ENCODE data around the gene DYRK2. TPM values are rescaled to one million over a fixed set of nuclear protein-coding genes. Genes with fewer than 3 reads are reported as not detected.

DYRK2 gene
- total RNA-seq, 1 donor from 2014 or later, result 4.6 TPM

- DNase-seq (ENCODE audit: low read depth in 2 of 2), result no peak
Observed at GRCh38 chr12:67645601-67646000, 2.9 kb upstream of the DYRK2 start.

- no peak for DNase-seq (ENCODE audit: low read depth in 2 of 2)
Observed at GRCh38 chr12:67646775-67647174, 1.8 kb upstream of the DYRK2 start.

GRCh38 chr12:67647181-67647798, 1.3 kb upstream of the DYRK2 start:
- DNase-seq (ENCODE audit: low read depth in 2 of 2), result no peak

GRCh38 chr12:67647799-67648520, 585 bp upstream of the DYRK2 start:
- DNase-seq (ENCODE audit: low read depth in 2 of 2), result peak; percentile 86 to 88

GRCh38 chr12:67649261-67649569, 670 bp downstream of the DYRK2 start:
- DNase-seq (ENCODE audit: low read depth in 2 of 2), result peak in 1 of 2 donors; percentile 32

- DNase-seq (ENCODE audit: low read depth in 2 of 2), result peak; percentile 32 to 40
Observed at GRCh38 chr12:67649570-67650387, 1.2 kb downstream of the DYRK2 start.

- DNase-seq (ENCODE audit: low read depth in 2 of 2), result no peak
Observed at GRCh38 chr12:67650388-67651131, 2.0 kb downstream of the DYRK2 start.

- peak; percentile 29 to 32 for DNase-seq (ENCODE audit: low read depth in 2 of 2)
Observed at GRCh38 chr12:67651132-67651695, 2.7 kb downstream of the DYRK2 start.

- no peak for DNase-seq (ENCODE audit: low read depth in 2 of 2)
Observed at GRCh38 chr12:67655829-67656228, 7.3 kb downstream of the DYRK2 start.

- no peak for DNase-seq (ENCODE audit: low read depth in 2 of 2)
Observed at GRCh38 chr12:67656251-67656650, 7.7 kb downstream of the DYRK2 start.

- no peak for DNase-seq (ENCODE audit: low read depth in 2 of 2)
Observed at GRCh38 chr12:67658486-67658885, 9.9 kb downstream of the DYRK2 start.

- DNase-seq (ENCODE audit: low read depth in 2 of 2), result no peak
Observed at GRCh38 chr12:67659292-67659691, 10.7 kb downstream of the DYRK2 start.

- DNase-seq (ENCODE audit: low read depth in 2 of 2), result no peak
Observed at GRCh38 chr12:67661311-67662021, 12.9 kb downstream of the DYRK2 start.

GRCh38 chr12:67662910-67663538, 14.5 kb downstream of the DYRK2 start:
- no peak for DNase-seq (ENCODE audit: low read depth in 2 of 2)

- DNase-seq (ENCODE audit: low read depth in 2 of 2), result no peak
Observed at GRCh38 chr12:67664171-67664570, 15.6 kb downstream of the DYRK2 start.

- no peak for DNase-seq (ENCODE audit: low read depth in 2 of 2)
Observed at GRCh38 chr12:67665679-67666078, 17.1 kb downstream of the DYRK2 start.

GRCh38 chr12:67666605-67667004, 18.1 kb downstream of the DYRK2 start:
- no peak for DNase-seq (ENCODE audit: low read depth in 2 of 2)

GRCh38 chr12:67667276-67668073, 18.9 kb downstream of the DYRK2 start:
- DNase-seq (ENCODE audit: low read depth in 2 of 2), result peak in 1 of 2 donors; percentile 66

GRCh38 chr12:67669217-67669933, 20.8 kb downstream of the DYRK2 start:
- DNase-seq (ENCODE audit: low read depth in 2 of 2), result no peak
